Dermis blood vessel endothelial cell (primary cell): ENCODE results near the gene SLX9. TPM values are rescaled to one million over a fixed set of nuclear protein-coding genes. Genes with fewer than 3 reads are reported as not detected.

Experiments used
- DNase-seq: peaks from one replicate; pipeline ENCODE4 v3.0.0; 2010
- total RNA-seq: library from RNA; depleted of rRNA; stranded (reverse); fragments of >200 nt; gene quantifications from 2 replicates; pipeline ENCODE4 v1.2.3, GENCODE V29; 2014

SLX9 gene
- total RNA-seq, 1 donor from 2014 or later: 24.8 TPM

DNA sequence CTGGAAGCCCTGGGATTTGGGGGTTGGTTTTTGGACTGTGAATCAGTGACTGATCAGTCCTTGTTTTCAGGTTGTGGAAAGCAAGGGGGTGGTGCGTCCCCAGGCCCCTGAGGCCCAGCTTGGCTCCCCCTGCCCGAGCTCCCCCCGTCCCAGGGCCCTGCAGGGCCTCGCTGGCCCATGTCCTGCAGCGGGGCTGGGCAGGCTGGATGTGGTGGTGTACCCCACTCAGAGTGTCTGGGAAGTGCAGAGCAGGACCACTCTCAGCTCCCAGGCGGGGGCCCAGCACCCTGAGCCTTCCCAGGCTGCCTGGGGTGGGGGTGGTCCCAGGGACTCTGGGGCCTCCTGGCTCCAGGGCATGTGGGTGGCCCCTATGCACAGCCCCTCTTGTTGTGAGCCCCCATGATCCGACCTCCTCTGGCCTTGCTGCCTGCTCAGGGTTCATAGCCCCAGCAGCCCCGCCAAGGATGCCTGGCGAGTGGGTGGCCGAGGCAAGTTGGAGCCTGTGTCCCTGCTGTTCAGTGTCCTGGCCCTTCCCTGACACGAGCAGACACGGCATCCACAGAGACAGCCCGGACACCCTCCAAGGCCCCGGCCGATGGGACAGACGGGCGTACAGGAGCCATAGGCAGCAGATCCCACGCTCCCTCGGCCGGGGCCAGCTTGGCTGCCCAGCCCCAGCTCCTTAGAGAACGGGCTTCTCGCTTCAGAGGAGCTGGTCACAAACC is 37.9 kb downstream of the SLX9 start:
- DNase-seq: no peak

GRCh38 chr21:44979687-44980561 is 40.1 kb downstream of the SLX9 start:
- no peak for DNase-seq

- DNase-seq: no peak
Observed at GRCh38 chr21:44980562-44981489, 41.0 kb downstream of the SLX9 start.

DNA sequence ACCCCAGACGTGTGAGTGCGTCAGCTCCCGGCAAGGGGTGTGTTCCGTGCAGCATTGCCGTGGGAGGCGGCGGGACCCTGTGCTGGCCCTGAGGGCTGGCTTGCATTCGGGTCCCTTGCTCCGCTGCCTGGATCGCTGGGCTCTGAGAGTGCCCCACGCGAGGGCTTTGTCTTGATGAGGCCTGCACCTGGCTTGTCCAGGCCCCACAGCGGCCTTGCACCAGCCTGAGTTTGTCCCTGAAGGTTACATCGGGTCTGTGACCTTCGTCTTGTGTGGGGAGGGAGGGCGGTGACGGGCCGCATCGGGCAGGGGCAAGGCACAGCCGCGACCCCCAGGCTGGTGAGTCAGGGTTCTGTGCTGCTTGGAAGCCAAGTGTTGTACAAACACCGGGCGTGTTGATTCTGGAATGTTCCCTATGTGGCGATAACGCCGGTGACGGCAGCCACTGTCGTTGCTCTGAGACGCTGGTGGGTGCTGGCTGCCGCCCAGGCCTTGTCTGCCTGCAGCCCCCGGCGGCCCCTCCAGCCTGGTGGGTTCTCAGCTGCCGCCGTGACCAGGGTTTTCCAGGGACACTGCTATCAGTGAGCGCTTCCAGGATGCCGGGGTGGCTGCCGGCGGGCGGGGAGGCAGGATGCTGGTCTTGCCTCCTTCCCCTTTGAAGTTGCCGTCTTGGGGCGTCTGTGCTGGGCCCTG is 42.9 kb downstream of the SLX9 start:
- DNase-seq: peak; percentile 55

- DNase-seq: no peak
Observed at GRCh38 chr21:44983421-44984206, 43.8 kb downstream of the SLX9 start.

GRCh38 chr21:44984428-44984791 is 44.6 kb downstream of the SLX9 start:
- DNase-seq: no peak

GRCh38 chr21:44984792-44985440 is 45.1 kb downstream of the SLX9 start:
- DNase-seq: no peak

DNA sequence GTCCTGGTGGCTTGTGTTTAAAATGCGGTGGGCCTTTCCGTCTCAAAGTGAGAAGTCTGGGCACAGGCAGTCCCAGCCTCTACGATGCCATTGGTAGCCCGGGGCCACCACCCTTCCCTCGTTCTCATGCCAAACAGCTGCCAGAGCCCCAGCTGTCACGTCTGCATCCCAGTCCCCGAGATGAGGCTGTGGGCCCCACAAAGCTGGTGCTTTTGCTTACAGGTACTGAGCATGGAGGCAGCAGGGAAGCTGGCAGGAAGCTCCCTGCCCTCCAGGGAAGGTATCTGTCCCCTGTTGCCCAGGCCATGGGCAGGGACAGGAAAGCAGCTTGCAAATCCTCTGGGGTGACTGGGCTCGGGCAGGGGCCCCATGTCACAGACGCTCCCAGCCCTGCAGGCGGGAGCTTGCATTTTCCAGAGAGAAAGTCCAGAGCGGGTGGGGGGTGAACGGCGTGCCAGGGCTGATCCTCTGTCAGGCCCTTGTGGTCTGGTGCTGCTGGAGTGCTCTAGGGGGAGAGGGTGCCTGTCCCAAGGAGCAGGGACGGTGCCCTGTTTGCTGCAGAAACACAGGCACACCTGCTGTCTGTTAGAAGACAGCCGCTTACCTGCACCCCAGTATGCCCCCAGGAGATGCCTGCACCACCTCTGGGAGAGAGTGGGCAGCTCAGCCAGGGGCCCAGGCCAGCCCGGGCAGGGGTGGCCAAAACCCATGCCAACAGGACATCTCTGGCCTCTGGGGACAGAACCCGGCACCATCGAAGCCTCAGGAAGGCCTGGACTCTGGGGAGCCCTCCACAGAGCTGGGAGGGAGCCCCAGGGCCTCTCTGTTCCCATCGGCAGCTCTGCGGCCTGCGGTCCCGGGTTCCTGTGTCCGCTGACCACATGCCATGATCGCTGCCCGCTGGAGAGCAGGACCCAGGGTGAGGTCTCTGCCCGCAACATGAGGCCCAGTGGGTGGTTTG is 45.9 kb downstream of the SLX9 start:
- no peak for DNase-seq

GRCh38 chr21:44986471-44987291 is 46.9 kb downstream of the SLX9 start:
- no peak for DNase-seq

DNA sequence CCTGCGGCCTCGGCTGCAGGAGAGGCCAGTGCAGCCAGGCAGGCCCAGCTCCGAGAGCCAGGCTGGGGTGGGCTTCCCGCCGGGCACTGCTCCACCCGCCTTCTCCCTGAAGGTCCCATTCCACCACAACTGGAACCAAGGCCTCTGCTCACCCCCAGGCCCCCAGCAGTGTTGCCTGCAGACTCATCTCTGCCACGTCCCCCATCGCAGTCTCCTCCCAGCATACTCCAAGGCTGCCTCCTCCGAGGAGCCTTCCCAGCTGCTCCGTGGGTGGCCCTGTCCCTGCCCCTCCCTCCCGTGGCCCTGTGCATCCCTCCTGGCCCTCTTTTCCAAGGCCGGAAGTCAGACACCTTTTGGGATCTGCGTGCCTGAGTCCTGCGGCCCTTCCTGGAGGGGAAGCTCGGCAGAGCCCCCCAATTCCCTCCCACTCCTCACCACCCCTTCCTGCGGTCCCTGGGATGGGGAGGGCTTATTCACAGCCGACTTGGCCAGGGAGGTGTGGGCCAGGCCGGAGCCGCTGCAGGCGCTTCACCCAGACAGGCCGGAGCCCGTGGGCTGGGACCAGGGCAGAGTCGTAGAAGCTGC is 47.6 kb downstream of the SLX9 start:
- no peak for DNase-seq

DNA sequence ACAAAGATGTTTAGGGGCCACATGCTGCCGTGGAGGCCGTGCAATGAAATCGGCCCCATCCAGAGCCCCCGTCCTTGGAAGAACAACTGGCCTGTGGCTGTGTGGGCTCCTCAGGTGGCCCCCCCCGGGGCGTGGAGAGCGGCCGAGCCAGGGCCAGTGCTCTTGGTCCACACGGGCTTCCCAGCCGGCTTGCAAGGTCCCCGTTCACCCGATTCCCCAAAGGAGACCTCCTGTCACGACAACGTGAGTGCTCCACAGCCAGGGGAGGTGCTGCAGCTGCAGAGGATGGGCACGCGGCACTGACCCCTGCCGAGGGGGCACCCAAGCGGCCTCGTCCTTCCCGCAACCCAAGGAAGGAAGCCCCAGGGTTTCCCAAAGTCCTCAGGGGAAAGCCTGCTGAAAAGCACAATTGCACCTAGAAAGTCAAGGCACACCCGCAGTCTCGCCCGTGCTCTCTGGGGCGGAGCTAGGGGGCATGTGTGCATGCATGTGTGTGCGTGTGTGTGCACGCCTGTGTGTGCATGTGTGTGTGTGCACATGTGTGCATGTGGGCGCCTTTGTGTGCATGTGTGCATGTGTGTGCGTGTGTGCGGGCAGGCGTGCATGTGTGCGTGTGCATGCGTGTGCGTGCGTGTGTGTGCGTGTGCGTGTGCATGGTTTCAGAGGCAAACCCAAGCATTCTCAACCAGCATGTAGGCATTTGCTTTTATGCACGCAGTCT is 48.2 kb downstream of the SLX9 start:
- DNase-seq: no peak

GRCh38 chr21:44988607-44989536 is 49.0 kb downstream of the SLX9 start:
- no peak for DNase-seq

DNA sequence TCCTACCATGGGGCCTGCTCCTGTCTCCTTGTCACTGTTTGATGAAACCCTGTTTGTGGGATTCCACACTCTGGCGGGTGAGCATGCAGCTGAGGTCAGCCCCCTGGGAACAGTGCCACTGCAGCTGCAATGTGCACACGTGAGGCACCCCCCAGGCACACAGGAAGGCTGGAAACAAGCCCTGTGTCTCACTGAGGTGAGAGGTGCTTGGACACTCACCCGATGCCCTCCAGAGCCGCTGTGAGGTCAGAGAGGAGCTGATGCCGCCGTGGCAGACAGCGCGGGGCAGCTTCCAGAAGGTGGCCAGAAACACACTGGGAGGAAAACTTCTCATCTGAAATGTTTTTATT is 49.7 kb downstream of the SLX9 start:
- DNase-seq: no peak

GRCh38 chr21:44989943-44990780 is 50.3 kb downstream of the SLX9 start:
- no peak for DNase-seq

DNA sequence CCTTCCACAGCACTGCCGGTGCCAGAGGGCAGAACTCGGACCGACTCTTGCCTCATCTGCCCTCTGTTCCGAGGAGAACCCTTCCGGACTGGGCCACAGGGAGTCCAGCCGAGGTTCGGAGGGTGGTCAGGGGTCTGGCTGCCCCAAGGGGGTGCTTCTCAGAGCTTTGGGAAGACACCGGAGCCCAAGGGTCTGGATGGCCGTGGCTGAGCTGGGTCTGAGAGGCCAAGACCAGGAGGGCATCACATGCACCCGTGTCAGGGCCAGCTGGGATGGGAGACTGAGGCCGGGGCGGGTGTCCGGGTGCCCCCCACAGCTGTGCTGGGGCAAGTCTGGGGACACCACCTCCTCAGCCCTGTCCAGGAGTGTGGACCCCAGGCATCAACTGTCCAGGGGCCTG is 51.1 kb downstream of the SLX9 start:
- no peak for DNase-seq
